Keratinocyte (primary cell): ENCODE measurements around the gene MED4.

ENCODE experiments used
- EZH2 ChIP-seq: IDR thresholded peaks from one replicate; pipeline ENCODE4 v1.6.1; 2012; ENCODE audit warnings: inconsistent platforms, mild to moderate bottlenecking, low read length, moderate library complexity
- TF ChIP-seq, protein P1 (sequence below), 3 experiments: IDR thresholded peaks in 1 of 3; conservative IDR thresholded peaks in 1 of 3; optimal IDR thresholded peaks in 1 of 3; 2 replicates in 2 of 3; 3 replicates in 1 of 3; pipeline versions ENCODE3 to v1.5.1; 2011; ENCODE audit warnings: low read length in 3 of 3, mild to moderate bottlenecking in 3 of 3, moderate library complexity in 2 of 3, control low read depth in 1 of 3, inconsistent platforms in 1 of 3; ENCODE audit not compliant: insufficient read depth in 2 of 3; ENCODE audit errors: extremely low read depth in 1 of 3

DNA sequence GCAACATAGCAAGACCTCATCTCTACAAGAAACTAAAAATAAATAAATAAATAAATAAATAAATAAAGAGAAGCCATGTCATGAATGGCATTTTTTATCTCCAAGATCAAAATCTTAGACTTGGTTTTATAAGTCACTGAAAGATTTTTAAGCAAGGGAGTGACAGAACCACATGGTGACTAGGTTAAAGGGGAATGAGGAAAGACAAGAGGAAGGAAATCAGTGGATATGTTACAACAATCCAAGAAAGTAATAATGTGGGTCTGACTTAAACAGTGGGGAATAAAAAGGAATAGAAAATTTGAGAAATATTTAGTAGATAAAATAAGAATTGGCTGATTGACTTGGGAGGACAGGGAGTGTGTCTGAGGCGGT, 18.8 kb upstream of the MED4 start:
- no peak for TF ChIP-seq EZH2
- TF ChIP-seq, protein P1, sequence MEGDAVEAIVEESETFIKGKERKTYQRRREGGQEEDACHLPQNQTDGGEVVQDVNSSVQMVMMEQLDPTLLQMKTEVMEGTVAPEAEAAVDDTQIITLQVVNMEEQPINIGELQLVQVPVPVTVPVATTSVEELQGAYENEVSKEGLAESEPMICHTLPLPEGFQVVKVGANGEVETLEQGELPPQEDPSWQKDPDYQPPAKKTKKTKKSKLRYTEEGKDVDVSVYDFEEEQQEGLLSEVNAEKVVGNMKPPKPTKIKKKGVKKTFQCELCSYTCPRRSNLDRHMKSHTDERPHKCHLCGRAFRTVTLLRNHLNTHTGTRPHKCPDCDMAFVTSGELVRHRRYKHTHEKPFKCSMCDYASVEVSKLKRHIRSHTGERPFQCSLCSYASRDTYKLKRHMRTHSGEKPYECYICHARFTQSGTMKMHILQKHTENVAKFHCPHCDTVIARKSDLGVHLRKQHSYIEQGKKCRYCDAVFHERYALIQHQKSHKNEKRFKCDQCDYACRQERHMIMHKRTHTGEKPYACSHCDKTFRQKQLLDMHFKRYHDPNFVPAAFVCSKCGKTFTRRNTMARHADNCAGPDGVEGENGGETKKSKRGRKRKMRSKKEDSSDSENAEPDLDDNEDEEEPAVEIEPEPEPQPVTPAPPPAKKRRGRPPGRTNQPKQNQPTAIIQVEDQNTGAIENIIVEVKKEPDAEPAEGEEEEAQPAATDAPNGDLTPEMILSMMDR (optimal IDR thresholded peaks at IDR 0.05 in 1 of 3, IDR thresholded peaks at IDR 0.05 in 1 of 3, conservative IDR thresholded peaks at IDR 0.05 in 1 of 3; ENCODE audit: extremely low read depth in 1 of 3, insufficient read depth in 2 of 3, low read length in 3 of 3) = no peak
